Neuronal stem cell (in vitro differentiated cells): ENCODE measurements around the gene ZNF766.

Source experiments
- DNase-seq: peaks from one replicate; pipeline ENCODE4 v3.0.0-alpha.2; 2013; ENCODE audit warnings: low spot score
- H2AFZ ChIP-seq: one replicate; pipeline ENCODE4 v1.6.1; 2013; ENCODE audit warnings: mild to moderate bottlenecking, low read length, inconsistent platforms
- H2AK5ac ChIP-seq: 2 replicates; pipeline ENCODE4 v1.6.1; 2013; ENCODE audit warnings: low read depth, mild to moderate bottlenecking, inconsistent platforms, low read length, moderate library complexity, mixed read lengths
- H2BK120ac ChIP-seq: 2 replicates; pipeline ENCODE4 v1.6.1; 2013; ENCODE audit warnings: low read depth, mild to moderate bottlenecking, inconsistent platforms, low read length, moderate library complexity, mixed read lengths
- H2BK12ac ChIP-seq: one replicate; pipeline ENCODE4 v1.6.1; 2013; ENCODE audit warnings: low read length, inconsistent platforms
- H2BK15ac ChIP-seq: 2 replicates; pipeline ENCODE4 v1.6.1; 2013; ENCODE audit warnings: mild to moderate bottlenecking, low read length, inconsistent platforms, mixed read lengths
- H2BK5ac ChIP-seq: one replicate; pipeline ENCODE4 v1.6.1; 2013; ENCODE audit warnings: inconsistent platforms, mild to moderate bottlenecking, low read length, moderate library complexity
- H3K14ac ChIP-seq: one replicate; pipeline ENCODE4 v1.6.1; 2013; ENCODE audit warnings: low read length, inconsistent platforms
- H3K18ac ChIP-seq: 2 replicates; pipeline ENCODE4 v1.6.1; 2013; ENCODE audit warnings: low read length, inconsistent platforms
- H3K23ac ChIP-seq: 2 replicates; pipeline ENCODE4 v1.6.1; 2013; ENCODE audit warnings: low read depth, mild to moderate bottlenecking, mixed read lengths, low read length, inconsistent platforms; ENCODE audit not compliant: poor library complexity
- H3K27ac ChIP-seq: replicated peaks from 3 replicates; pipeline ENCODE4 v1.5.1; 2013; ENCODE audit warnings: low read length, inconsistent platforms
- H3K27me3 ChIP-seq, 3 experiments: 2 replicates each; pipeline ENCODE4 v1.6.1; 2013; ENCODE audit warnings: low read length in 3 of 3, mild to moderate bottlenecking in 2 of 3, inconsistent platforms in 1 of 3, low read depth in 1 of 3, mixed read lengths in 1 of 3, moderate library complexity in 1 of 3; ENCODE audit not compliant: control insufficient read depth in 3 of 3, insufficient read depth in 3 of 3
- H3K36me3 ChIP-seq, 2 donors: replicated peaks in 1 of 2; 2 replicates each; pipeline ENCODE4 v1.6.1; 2013; ENCODE audit warnings: low read length in 2 of 2; ENCODE audit not compliant: control insufficient read depth in 2 of 2, insufficient read depth in 2 of 2
- H3K4ac ChIP-seq: 2 replicates; pipeline ENCODE4 v1.6.1; 2013; ENCODE audit warnings: inconsistent platforms, mild to moderate bottlenecking, low read length, moderate library complexity
- H3K4me1 ChIP-seq, 2 donors: 1 replicate in 1 of 2; 2 replicates in 1 of 2; pipeline ENCODE4 v1.6.1; 2013; ENCODE audit warnings: low read length in 2 of 2, low read depth in 1 of 2; ENCODE audit not compliant: control insufficient read depth in 2 of 2, insufficient read depth in 1 of 2
- H3K4me2 ChIP-seq: one replicate; pipeline ENCODE4 v1.6.1; 2013; ENCODE audit warnings: mild to moderate bottlenecking, low read length, inconsistent platforms; ENCODE audit not compliant: insufficient read depth, poor library complexity, severe bottlenecking
- H3K4me3 ChIP-seq, 2 donors: 2 replicates each; pipeline ENCODE4 v1.5.1; 2013; ENCODE audit warnings: low read length in 2 of 2, mild to moderate bottlenecking in 2 of 2, inconsistent platforms in 1 of 2, moderate library complexity in 1 of 2
- H3K79me1 ChIP-seq: one replicate; pipeline ENCODE4 v1.6.1; 2013; ENCODE audit warnings: low read depth, mild to moderate bottlenecking, inconsistent platforms, low read length, moderate library complexity
- H3K9ac ChIP-seq: one replicate; pipeline ENCODE4 v1.6.1; 2013; ENCODE audit warnings: mild to moderate bottlenecking, low read depth, low read length, inconsistent platforms; ENCODE audit not compliant: poor library complexity
- H3K9me3 ChIP-seq, 2 donors: replicated peaks in 1 of 2; 2 replicates each; pipeline versions ENCODE3 to v1.6.1; 2013; ENCODE audit warnings: low read length in 2 of 2, mild to moderate bottlenecking in 2 of 2, inconsistent platforms in 1 of 2, low read depth in 1 of 2, mixed read lengths in 1 of 2, moderate library complexity in 1 of 2; ENCODE audit not compliant: control insufficient read depth in 2 of 2, insufficient read depth in 1 of 2
- H4K8ac ChIP-seq: one replicate; pipeline ENCODE4 v1.6.1; 2013; ENCODE audit warnings: low read depth, mild to moderate bottlenecking, inconsistent platforms, low read length, moderate library complexity
- H4K91ac ChIP-seq: one replicate; pipeline ENCODE4 v1.6.1; 2013; ENCODE audit warnings: low read length, low read depth, mild to moderate bottlenecking, inconsistent platforms; ENCODE audit not compliant: poor library complexity
- WGBS, 2 donors: extraction: QIAGEN DNeasy Blood & Tissue Kit; methylation state at CpG; one replicate each; pipeline ENCODE4 v1.1.7; 2013; ENCODE audit warnings: missing lambda C conversion rate in 2 of 2, mixed read lengths in 1 of 2; ENCODE audit not compliant: insufficient read length in 2 of 2, insufficient replicate concordance in 1 of 2; ENCODE audit errors: extremely low coverage in 2 of 2; 5-methylcytosine and 5-hydroxymethylcytosine counted together

Gene ZNF766

GRCh38 chr19:52237197-52237596 is 32.2 kb upstream of the ZNF766 start:
- H4K91ac ChIP-seq = no peak overlapping the region
- no peak overlapping the region for H3K4me3 ChIP-seq
- no peak overlapping the region for H2BK12ac ChIP-seq
- no peak overlapping the region for H2BK5ac ChIP-seq
- no peak overlapping the region for H2BK120ac ChIP-seq
- H3K4ac ChIP-seq = no peak overlapping the region
- no peak overlapping the region for H3K23ac ChIP-seq
- H4K8ac ChIP-seq = no peak overlapping the region
- H3K27me3 ChIP-seq = no peaks in the 10 kb centered on the region
- no CpG with 5 or more reads among the region's 2 CpGs for WGBS, 2 donors
- H2AK5ac ChIP-seq = no peak overlapping the region
- DNase-seq = no peak
- no peak overlapping the region for H2BK15ac ChIP-seq
- no peak overlapping the region for H3K9ac ChIP-seq
- H3K9me3 ChIP-seq = no peaks in the 10 kb centered on the region
- H3K4me1 ChIP-seq = no peaks in the 10 kb centered on the region
- no peak overlapping the region for H3K4me2 ChIP-seq
- H3K27ac ChIP-seq = no peak overlapping the region
- no peaks in the 10 kb centered on the region for H3K79me1 ChIP-seq
- H3K14ac ChIP-seq = no peak overlapping the region
- H3K36me3 ChIP-seq = no peaks in the 10 kb centered on the region
- H2AFZ ChIP-seq = no peak overlapping the region
- no peak overlapping the region for H3K18ac ChIP-seq

GRCh38 chr19:52237771-52238400 is 31.5 kb upstream of the ZNF766 start:
- no peaks in the 10 kb centered on the region for H3K36me3 ChIP-seq
- H3K4ac ChIP-seq = no peak overlapping the region
- H2BK120ac ChIP-seq = no peak overlapping the region
- H3K4me1 ChIP-seq = no peaks in the 10 kb centered on the region
- H3K14ac ChIP-seq = no peak overlapping the region
- H2AK5ac ChIP-seq = no peak overlapping the region
- peak; percentile 48 for DNase-seq
- no CpG with 5 or more reads among the region's 8 CpGs for WGBS, 2 donors
- no peak overlapping the region for H3K9ac ChIP-seq
- H3K23ac ChIP-seq = no peak overlapping the region
- no peaks in the 10 kb centered on the region for H3K9me3 ChIP-seq
- H3K4me3 ChIP-seq = no peak overlapping the region
- H3K79me1 ChIP-seq = no peaks in the 10 kb centered on the region
- H3K18ac ChIP-seq = no peak overlapping the region
- H2BK5ac ChIP-seq = no peak overlapping the region
- no peak overlapping the region for H2AFZ ChIP-seq
- no peak overlapping the region for H4K91ac ChIP-seq
- no peak overlapping the region for H4K8ac ChIP-seq
- H3K27ac ChIP-seq = no peak overlapping the region
- H3K27me3 ChIP-seq = no peaks in the 10 kb centered on the region
- H2BK12ac ChIP-seq = no peak overlapping the region
- H3K4me2 ChIP-seq = no peak overlapping the region
- H2BK15ac ChIP-seq = no peak overlapping the region

GRCh38 chr19:52244021-52244420 is 25.4 kb upstream of the ZNF766 start:
- H3K4me1 ChIP-seq = no peaks in the 10 kb centered on the region
- H3K9me3 ChIP-seq = no peaks in the 10 kb centered on the region
- H3K36me3 ChIP-seq = no peaks in the 10 kb centered on the region
- H3K27ac ChIP-seq = no peak overlapping the region
- H3K79me1 ChIP-seq = no peaks in the 10 kb centered on the region
- H4K8ac ChIP-seq = no peak overlapping the region
- no peak overlapping the region for H4K91ac ChIP-seq
- H2AK5ac ChIP-seq = no peak overlapping the region
- H3K18ac ChIP-seq = no peak overlapping the region
- no peak overlapping the region for H2BK5ac ChIP-seq
- no peak overlapping the region for H2AFZ ChIP-seq
- WGBS, 2 donors = no CpG with 5 or more reads among the region's 12 CpGs
- H3K9ac ChIP-seq = no peak overlapping the region
- H2BK15ac ChIP-seq = no peak overlapping the region
- no peak overlapping the region for H3K14ac ChIP-seq
- H3K4me3 ChIP-seq = no peak overlapping the region
- no peaks in the 10 kb centered on the region for H3K27me3 ChIP-seq
- no peak overlapping the region for H2BK120ac ChIP-seq
- no peak overlapping the region for H3K4ac ChIP-seq
- DNase-seq = no peak
- no peak overlapping the region for H2BK12ac ChIP-seq
- no peak overlapping the region for H3K4me2 ChIP-seq
- H3K23ac ChIP-seq = no peak overlapping the region

- no peak overlapping the region for H3K18ac ChIP-seq
- no peak overlapping the region for H2AFZ ChIP-seq
- DNase-seq = no peak
- no peak overlapping the region for H3K9ac ChIP-seq
- no peak overlapping the region for H2BK5ac ChIP-seq
- no peaks in the 10 kb centered on the region for H3K4me1 ChIP-seq
- no peaks in the 10 kb centered on the region for H3K79me1 ChIP-seq
- H2BK120ac ChIP-seq = no peak overlapping the region
- no peaks in the 10 kb centered on the region for H3K27me3 ChIP-seq
- H2BK15ac ChIP-seq = no peak overlapping the region
- H4K91ac ChIP-seq = no peak overlapping the region
- no peak overlapping the region for H3K27ac ChIP-seq
- no peak overlapping the region for H3K4ac ChIP-seq
- no peak overlapping the region for H3K23ac ChIP-seq
- no peaks in the 10 kb centered on the region for H3K9me3 ChIP-seq
- no peak overlapping the region for H3K14ac ChIP-seq
- H2AK5ac ChIP-seq = no peak overlapping the region
- H3K4me3 ChIP-seq = no peak overlapping the region
- no peak overlapping the region for H4K8ac ChIP-seq
- no peak overlapping the region for H2BK12ac ChIP-seq
- H3K36me3 ChIP-seq = no peaks in the 10 kb centered on the region
- H3K4me2 ChIP-seq = no peak overlapping the region
- no CpG with 5 or more reads among the region's 6 CpGs for WGBS, 2 donors
These were observed 21.1 kb upstream of the ZNF766 start for GRCh38 chr19:52248241-52248640.
